ENCODE results near the gene EVC. TPM values are rescaled to one million over a fixed set of nuclear protein-coding genes. Genes with fewer than 3 reads are reported as not detected.

EVC gene
- total RNA-seq, 1 donor from 2014 or later = 13.5 TPM

GRCh38 chr4:5730436-5730835 is 19.4 kb downstream of the EVC start:
- DNase-seq (ENCODE audit: low read depth) = no peak
- H3K4me3 ChIP-seq (ENCODE audit: low read depth, low read length) = no peak overlapping the region
- TF ChIP-seq CTCF (conservative IDR thresholded peaks at IDR 0.05; ENCODE audit: low read depth, low read length) = no peak

- no peak overlapping the region for H3K4me3 ChIP-seq (ENCODE audit: low read depth, low read length)
- no peak for DNase-seq (ENCODE audit: low read depth)
- TF ChIP-seq CTCF (conservative IDR thresholded peaks at IDR 0.05; ENCODE audit: low read depth, low read length) = no peak
Measured at GRCh38 chr4:5730993-5731990, 20.3 kb downstream of the EVC start.

GRCh38 chr4:5732158-5732557 is 21.2 kb downstream of the EVC start:
- DNase-seq (ENCODE audit: low read depth) = no peak
- no peak overlapping the region for H3K4me3 ChIP-seq (ENCODE audit: low read depth, low read length)
- TF ChIP-seq CTCF (conservative IDR thresholded peaks at IDR 0.05; ENCODE audit: low read depth, low read length) = no peak

GRCh38 chr4:5734853-5735252 is 23.9 kb downstream of the EVC start:
- no peak for DNase-seq (ENCODE audit: low read depth)
- H3K4me3 ChIP-seq (ENCODE audit: low read depth, low read length) = no peak overlapping the region
- no peak for TF ChIP-seq CTCF (conservative IDR thresholded peaks at IDR 0.05; ENCODE audit: low read depth, low read length)

GRCh38 chr4:5735463-5735862 is 24.5 kb downstream of the EVC start:
- no peak for DNase-seq (ENCODE audit: low read depth)
- no peak for TF ChIP-seq CTCF (conservative IDR thresholded peaks at IDR 0.05; ENCODE audit: low read depth, low read length)
- no peak overlapping the region for H3K4me3 ChIP-seq (ENCODE audit: low read depth, low read length)

- H3K4me3 ChIP-seq (ENCODE audit: low read depth, low read length) = no peak overlapping the region
- no peak for TF ChIP-seq CTCF (conservative IDR thresholded peaks at IDR 0.05; ENCODE audit: low read depth, low read length)
- DNase-seq (ENCODE audit: low read depth) = no peak
Measured at GRCh38 chr4:5738061-5738460, 27.1 kb downstream of the EVC start.

GRCh38 chr4:5742388-5742787 is 31.4 kb downstream of the EVC start:
- no peak for DNase-seq (ENCODE audit: low read depth)
- H3K4me3 ChIP-seq (ENCODE audit: low read depth, low read length) = no peak overlapping the region
- no peak for TF ChIP-seq CTCF (conservative IDR thresholded peaks at IDR 0.05; ENCODE audit: low read depth, low read length)
